ENCODE measurements around the gene ABCB1. TPM values are rescaled to one million over a fixed set of nuclear protein-coding genes. Genes with fewer than 3 reads are reported as not detected.

Gene ABCB1
- total and polyA plus RNA-seq, 12 donors: 64.5 to 1,762 (median 363) TPM

DNA sequence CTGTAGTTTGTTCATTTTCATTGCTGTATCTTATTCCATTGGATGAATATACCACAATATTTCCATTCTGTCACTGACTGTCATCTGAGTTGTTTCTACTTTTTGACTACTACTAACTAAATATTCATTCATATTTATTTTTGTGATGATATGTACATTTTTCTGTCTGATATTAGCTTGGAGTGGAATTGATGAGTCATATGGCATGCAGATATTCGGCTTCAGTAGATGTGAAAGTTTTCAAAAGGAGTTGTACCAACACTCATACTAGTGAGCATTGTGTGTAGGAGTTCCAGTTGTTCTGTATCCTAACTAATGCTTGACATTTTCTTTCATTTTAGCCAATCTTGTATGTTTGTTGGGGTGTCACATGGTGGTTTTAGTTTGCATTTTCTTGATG is 35.2 kb upstream of the ABCB1 start:
- 67 to 90% (median 69%) methylated on average over 1 of the region's 1 CpG for WGBS, 4 donors
- intact Hi-C loops (cut with DNase I): no loop called here
- TF ChIP-seq, protein P1, sequence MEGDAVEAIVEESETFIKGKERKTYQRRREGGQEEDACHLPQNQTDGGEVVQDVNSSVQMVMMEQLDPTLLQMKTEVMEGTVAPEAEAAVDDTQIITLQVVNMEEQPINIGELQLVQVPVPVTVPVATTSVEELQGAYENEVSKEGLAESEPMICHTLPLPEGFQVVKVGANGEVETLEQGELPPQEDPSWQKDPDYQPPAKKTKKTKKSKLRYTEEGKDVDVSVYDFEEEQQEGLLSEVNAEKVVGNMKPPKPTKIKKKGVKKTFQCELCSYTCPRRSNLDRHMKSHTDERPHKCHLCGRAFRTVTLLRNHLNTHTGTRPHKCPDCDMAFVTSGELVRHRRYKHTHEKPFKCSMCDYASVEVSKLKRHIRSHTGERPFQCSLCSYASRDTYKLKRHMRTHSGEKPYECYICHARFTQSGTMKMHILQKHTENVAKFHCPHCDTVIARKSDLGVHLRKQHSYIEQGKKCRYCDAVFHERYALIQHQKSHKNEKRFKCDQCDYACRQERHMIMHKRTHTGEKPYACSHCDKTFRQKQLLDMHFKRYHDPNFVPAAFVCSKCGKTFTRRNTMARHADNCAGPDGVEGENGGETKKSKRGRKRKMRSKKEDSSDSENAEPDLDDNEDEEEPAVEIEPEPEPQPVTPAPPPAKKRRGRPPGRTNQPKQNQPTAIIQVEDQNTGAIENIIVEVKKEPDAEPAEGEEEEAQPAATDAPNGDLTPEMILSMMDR (IDR thresholded peaks at IDR 0.05): no peak
- TF ChIP-seq POLR2A (IDR thresholded peaks at IDR 0.05): no peak
- H3K27me3 ChIP-seq: no peaks in the 10 kb centered on the region
- no peak overlapping the region for H3K4me3 ChIP-seq
- H3K27ac ChIP-seq: no peak overlapping the region
- H3K4me1 ChIP-seq (replicated peaks in 1 of 2): no peaks in the 10 kb centered on the region
- DNase-seq: no peak
- peaks cover 0 to 6% (median 0%) of the 10 kb centered on the region in 3 donors for H3K9me3 ChIP-seq (replicated peaks in 1 of 3)
- H3K36me3 ChIP-seq (replicated peaks in 1 of 2): no peaks in the 10 kb centered on the region

DNA sequence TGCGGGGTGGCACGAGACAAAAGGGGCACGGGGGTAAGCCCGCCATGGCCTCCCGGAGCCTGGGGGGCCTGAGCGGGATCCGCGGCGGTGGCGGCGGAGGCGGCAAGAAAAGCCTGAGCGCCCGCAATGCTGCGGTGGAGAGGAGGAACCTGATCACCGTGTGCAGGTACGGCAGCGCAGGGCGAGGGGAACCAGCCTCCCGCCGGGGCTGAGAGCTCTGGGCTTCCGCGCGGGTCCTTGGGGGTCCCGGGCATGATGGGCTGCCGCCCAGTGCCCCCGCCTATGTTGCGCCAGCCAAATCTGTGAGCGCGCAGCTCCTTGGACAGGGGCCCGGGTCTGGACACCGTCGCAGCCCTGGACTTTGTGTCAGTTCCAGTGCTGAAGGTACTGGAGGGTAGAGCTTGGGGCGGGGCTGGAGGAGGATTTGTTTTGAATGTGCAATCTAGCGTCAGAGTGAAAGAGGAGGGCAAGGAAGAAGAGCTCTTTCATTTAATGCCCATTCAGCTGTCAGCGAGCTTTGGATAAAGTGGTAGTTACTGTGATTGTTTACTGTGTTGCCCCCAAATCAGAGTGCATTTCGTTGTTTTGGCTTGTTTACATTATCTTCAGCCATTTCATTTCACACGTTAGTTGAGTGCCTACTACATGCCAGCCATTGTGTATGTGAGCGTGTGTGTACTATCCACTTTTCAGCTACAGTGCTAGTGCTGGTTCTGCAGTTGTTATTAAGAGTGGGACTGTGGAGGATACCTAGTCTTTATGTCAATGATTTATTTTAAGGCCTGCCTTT is 28.3 kb upstream of the ABCB1 start:
- TF ChIP-seq POLR2A (IDR thresholded peaks at IDR 0.05): peak in 1 of 2 donors; percentile 95
- TF ChIP-seq, protein P1 (IDR thresholded peaks at IDR 0.05): no peak
- H3K4me3 ChIP-seq: peak overlapping the region; percentile 52 to 95 (median 59)
- H3K9me3 ChIP-seq (replicated peaks in 1 of 3): no peaks in the 10 kb centered on the region
- intact Hi-C loops (cut with DNase I): no loop called here
- H3K4me1 ChIP-seq (replicated peaks in 1 of 2): peaks cover 4 to 13% of the 10 kb centered on the region in 2 donors
- DNase-seq: peak; percentile 75 to 91 (median 88)
- 5 to 15% (median 6%) methylated on average over 5 to 39 of the region's 39 CpGs for WGBS, 4 donors
- no peaks in the 10 kb centered on the region for H3K27me3 ChIP-seq
- peak overlapping the region; percentile 54 to 94 (median 88) for H3K27ac ChIP-seq
- H3K36me3 ChIP-seq (replicated peaks in 1 of 2): no peaks in the 10 kb centered on the region

DNA sequence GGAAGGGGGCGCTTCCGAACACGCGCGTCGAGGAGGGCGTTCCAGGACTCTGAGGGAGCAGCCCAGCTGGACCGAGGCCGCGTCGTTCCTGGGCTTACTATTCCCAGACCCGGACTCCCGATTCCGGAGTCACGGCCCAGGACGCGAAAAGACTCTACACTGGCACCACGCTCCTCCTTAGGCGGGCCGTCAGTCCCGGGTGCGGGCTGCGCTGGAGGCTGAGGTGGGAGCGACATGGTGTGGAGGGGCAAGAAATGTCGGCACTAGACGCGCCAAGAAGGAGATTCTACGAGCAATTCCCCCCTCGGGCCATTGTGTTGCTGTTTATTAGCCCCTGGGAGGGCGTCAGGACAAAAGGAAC is 26.9 kb upstream of the ABCB1 start:
- peak overlapping the region; percentile 1 to 94 (median 88) for H3K27ac ChIP-seq
- peak; percentile 59 to 69 (median 64) for DNase-seq
- no peaks in the 10 kb centered on the region for H3K36me3 ChIP-seq (replicated peaks in 1 of 2)
- H3K4me1 ChIP-seq (replicated peaks in 1 of 2): peaks cover 4 to 13% of the 10 kb centered on the region in 2 donors
- TF ChIP-seq POLR2A (IDR thresholded peaks at IDR 0.05): no peak
- TF ChIP-seq, protein P1 (IDR thresholded peaks at IDR 0.05): no peak
- intact Hi-C loops (cut with DNase I): no loop called here
- H3K4me3 ChIP-seq: peak overlapping the region in 3 of 4 donors; percentile 54 to 95 (median 64)
- no peaks in the 10 kb centered on the region for H3K9me3 ChIP-seq (replicated peaks in 1 of 3)
- no peaks in the 10 kb centered on the region for H3K27me3 ChIP-seq
- 0 to 1% (median 0%) methylated on average over 4 to 30 of the region's 30 CpGs for WGBS, 4 donors

DNA sequence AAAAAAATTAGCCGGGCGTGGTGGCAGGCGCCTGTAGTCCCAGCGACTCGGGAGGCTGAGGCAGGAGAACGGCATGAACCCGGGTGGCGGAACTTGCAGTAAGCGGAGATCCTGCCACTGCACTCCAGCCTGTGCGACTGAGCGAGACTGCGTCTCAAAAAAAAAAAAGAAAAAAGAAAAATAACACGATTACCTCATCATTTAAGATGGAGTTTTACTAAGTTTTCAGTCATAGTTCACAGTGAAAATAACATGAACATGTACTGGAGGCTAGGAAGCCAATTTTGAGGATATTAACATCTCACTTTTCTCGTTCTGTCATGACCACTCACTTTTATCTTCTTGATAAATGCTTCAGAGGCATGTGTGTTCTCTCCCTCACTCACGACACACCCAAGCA is 24.4 kb upstream of the ABCB1 start:
- TF ChIP-seq, protein P1 (IDR thresholded peaks at IDR 0.05): no peak
- no peak for TF ChIP-seq POLR2A (IDR thresholded peaks at IDR 0.05)
- Histone ChIP-seq H3K36me3 (replicated peaks in 1 of 2) (no peaks in the 10 kb centered on the region), H3K4me1 (replicated peaks in 1 of 2) (peaks cover 4 to 9% of the 10 kb centered on the region in 2 donors), H3K27me3 (no peaks in the 10 kb centered on the region), H3K4me3 (no peak overlapping the region), H3K9me3 (replicated peaks in 1 of 3) (no peaks in the 10 kb centered on the region), H3K27ac (no peak overlapping the region)
- WGBS, 4 donors: 83 to 85% (median 84%) methylated on average over 15 of the region's 15 CpGs
- intact Hi-C loops (cut with DNase I): no loop called here
- no peak for DNase-seq

Data from adrenal gland (tissue), 12 donors.